HepG2 (cell line): Measurements from ENCODE around the gene MYH9.
"Not testable (repeated sequence)": the region's sequence is repeated elsewhere in the genome, so short reads cannot be mapped to it uniquely, and the experiment has no call there.

ENCODE experiments used
- BHLHE40 ChIP-seq: IDR thresholded peaks from 2 replicates; pipeline ENCODE4 v1.6.1; 2011; ENCODE audit warnings: low read length, improper control_type of control experiment
- DNMT1 ChIP-seq: sonication (generic); formaldehyde crosslinking; IDR thresholded peaks from 2 replicates; pipeline ENCODE4 v1.5.1; 2020; ENCODE audit warnings: mild to moderate bottlenecking, missing genetic modification reagents
- GABPA ChIP-seq, 2 experiments: IDR thresholded peaks; 2 replicates each; pipeline ENCODE4 v1.6.1; 2011 to 2016; ENCODE audit warnings: low read depth in 2 of 2, low read length in 1 of 2, missing biosample characterization in 1 of 2, missing genetic modification characterization in 1 of 2
- GMEB2 ChIP-seq: IDR thresholded peaks from 2 replicates; pipeline ENCODE4 v1.6.1; 2016; ENCODE audit warnings: missing biosample characterization, missing genetic modification reagents, low read depth
- HNRNPK ChIP-seq: fragments of 200-400 bp; formaldehyde crosslinking; IDR thresholded peaks from 2 replicates; pipeline ENCODE4 v1.6.1; 2018; ENCODE audit warnings: low read length, low read depth, moderate library complexity, mild to moderate bottlenecking; ENCODE audit not compliant: poor library complexity, severe bottlenecking
- HOXA9 ChIP-seq: sonication (generic); formaldehyde crosslinking; IDR thresholded peaks from 2 replicates; pipeline ENCODE4 v1.8.1; 2022; ENCODE audit warnings: missing genetic modification reagents, mild to moderate bottlenecking, moderate library complexity, borderline replicate concordance
- NFE2 ChIP-seq: sonication (generic); formaldehyde crosslinking; IDR thresholded peaks from 2 replicates; pipeline ENCODE4 v1.4.0; 2020; ENCODE audit warnings: missing genetic modification reagents
- NR3C1 ChIP-seq: sonication (generic); formaldehyde crosslinking; IDR thresholded peaks from 2 replicates; pipeline ENCODE4 v1.4.0; 2020; ENCODE audit warnings: missing genetic modification reagents
- PRPF4 ChIP-seq: fragments of 200-400 bp; formaldehyde crosslinking; IDR thresholded peaks from 2 replicates; pipeline ENCODE4 v1.6.1; 2016; ENCODE audit warnings: low read length, low read depth; ENCODE audit not compliant: poor library complexity, severe bottlenecking
- ZBTB33 ChIP-seq: sonication (generic); formaldehyde crosslinking; IDR thresholded peaks from 2 replicates; pipeline ENCODE4 v1.4.0; 2020; ENCODE audit warnings: missing genetic modification reagents
- ZNF205 ChIP-seq: IDR thresholded peaks from 2 replicates; pipeline ENCODE4 v1.6.1; 2018; ENCODE audit warnings: missing biosample characterization, missing genetic modification reagents
- ZNF639 ChIP-seq: conservative IDR thresholded peaks from 2 replicates; pipeline ENCODE4 v1.6.1; 2018; ENCODE audit warnings: missing genetic modification reagents
- ZNF788 ChIP-seq: sonication (generic); formaldehyde crosslinking; IDR thresholded peaks from 2 replicates; pipeline ENCODE4 v1.5.0; 2020; ENCODE audit warnings: mild to moderate bottlenecking, missing genetic modification reagents, borderline replicate concordance
- TF ChIP-seq, protein P1 (sequence below): sonication (generic); formaldehyde crosslinking; IDR thresholded peaks from 2 replicates; pipeline ENCODE4 v1.4.0; 2020; ENCODE audit warnings: missing genetic modification reagents

- TF ChIP-seq, protein P1, sequence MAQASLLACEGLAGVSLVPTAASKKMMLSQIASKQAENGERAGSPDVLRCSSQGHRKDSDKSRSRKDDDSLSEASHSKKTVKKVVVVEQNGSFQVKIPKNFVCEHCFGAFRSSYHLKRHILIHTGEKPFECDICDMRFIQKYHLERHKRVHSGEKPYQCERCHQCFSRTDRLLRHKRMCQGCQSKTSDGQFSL (CRISPR knock-in tag): not testable (repeated sequence)
- not testable (repeated sequence) for TF ChIP-seq ZBTB33 (CRISPR knock-in tag); NR3C1; NFE2 (CRISPR knock-in tag); ZNF639 (CRISPR knock-in tag); BHLHE40; DNMT1 (CRISPR knock-in tag); GMEB2; GABPA (IDR thresholded peaks at IDR 0.05; ENCODE audit: low read depth, low read length); GABPA (CRISPR knock-in tag; IDR thresholded peaks at IDR 0.05; ENCODE audit: low read depth); HOXA9 (CRISPR knock-in tag); PRPF4; HNRNPK; ZNF788; ZNF205 (CRISPR knock-in tag)
These were observed 126.1 kb downstream of the MYH9 start for GRCh38 chr22:36261675-36262074.
